A549 (cell line): ENCODE results near the gene ADGRG3.

Experiments
- CBX2 ChIP-seq: fragments of 200-600 bp; sonication (generic); IDR thresholded peaks from 2 replicates; pipeline ENCODE4 v1.6.1; 2016; ENCODE audit warnings: low read depth, mild to moderate bottlenecking, borderline replicate concordance
- CTCF ChIP-seq: fragments of >200 bp; sonication (Bioruptor Twin); formaldehyde crosslinking; IDR thresholded peaks from 3 replicates; pipeline ENCODE4 v1.5.1; 2016
- EHMT2 ChIP-seq: fragments of 200-600 bp; sonication (generic); IDR thresholded peaks from 2 replicates; pipeline ENCODE4 v1.6.1; 2016; ENCODE audit warnings: antibody characterized with exemption, low read depth, mild to moderate bottlenecking, moderate library complexity
- ELK1 ChIP-seq: fragments of 150-350 bp; IDR thresholded peaks from 2 replicates; pipeline ENCODE4 v1.6.1; 2014; ENCODE audit warnings: low read depth, mild to moderate bottlenecking, low read length
- HOXA7 ChIP-seq: fragments of 250-450 bp; sonication (Bioruptor Pico); IDR thresholded peaks from 2 replicates; pipeline ENCODE4 v1.5.0; 2020; ENCODE audit warnings: mild to moderate bottlenecking, moderate library complexity
- KDM1A ChIP-seq: fragments of 200-600 bp; sonication (generic); IDR thresholded peaks from 2 replicates; pipeline ENCODE4 v1.6.1; 2016; ENCODE audit warnings: low read depth, mild to moderate bottlenecking
- MAFK ChIP-seq: fragments of 450-650 bp; IDR thresholded peaks from 2 replicates; pipeline ENCODE4 v1.6.1; 2014; ENCODE audit not compliant: partially characterized antibody
- MAX ChIP-seq: IDR thresholded peaks from 2 replicates; pipeline ENCODE4 v1.6.1; 2012
- POLR2A ChIP-seq: IDR thresholded peaks from 2 replicates; pipeline ENCODE4 v1.6.1; 2012; ENCODE audit warnings: mild to moderate bottlenecking, low read length
- RAD21 ChIP-seq, 2 experiments: fragments of >200 bp in 1 of 2; sonication (Bioruptor Twin) in 1 of 2; formaldehyde crosslinking in 1 of 2; IDR thresholded peaks in 1 of 2; conservative IDR thresholded peaks in 1 of 2; 2 replicates in 1 of 2; 3 replicates in 1 of 2; pipeline ENCODE4 v1.6.1; 2012 to 2018; ENCODE audit warnings: inconsistent platforms in 1 of 2
- REST ChIP-seq: fragments of 200-600 bp; sonication (generic); IDR thresholded peaks from 2 replicates; pipeline ENCODE4 v1.6.1; 2016; ENCODE audit warnings: antibody characterized with exemption, mild to moderate bottlenecking, moderate library complexity
- SMC3 ChIP-seq: fragments of >200 bp; sonication (Bioruptor Twin); formaldehyde crosslinking; IDR thresholded peaks from 3 replicates; pipeline ENCODE4 v1.6.1; 2018; ENCODE audit warnings: inconsistent platforms
- TP53 ChIP-seq: fragments of 250-450 bp; sonication (Bioruptor Pico); IDR thresholded peaks from 2 replicates; pipeline ENCODE4 v1.5.0; 2021; ENCODE audit warnings: mild to moderate bottlenecking, moderate library complexity

- TF ChIP-seq POLR2A: no peak
- TF ChIP-seq ELK1: no peak
- no peak for TF ChIP-seq RAD21 (conservative IDR thresholded peaks at IDR 0.05 in 1 of 2, IDR thresholded peaks at IDR 0.05 in 1 of 2)
- no peak for TF ChIP-seq HOXA7 (CRISPR knock-in tag)
- no peak for TF ChIP-seq CTCF
- no peak for TF ChIP-seq TP53 (CRISPR knock-in tag)
- no peak for TF ChIP-seq CBX2
- TF ChIP-seq KDM1A: no peak
- TF ChIP-seq SMC3: no peak
- no peak for TF ChIP-seq REST
- no peak for TF ChIP-seq MAFK
- TF ChIP-seq EHMT2: no peak
- TF ChIP-seq MAX: no peak
These were observed 43.9 kb upstream of the ADGRG3 start for GRCh38 chr16:57624044-57624688.
